Hippocampal formation (tissue), 2 donors: ENCODE results near the gene MRPL36.

ENCODE experiments used
- DNase-seq, 2 donors: peaks; one replicate each; lab custom pipeline; 2025; lab: John Stamatoyannopoulos, UW

Gene MRPL36

GRCh38 chr5:1749346-1750124 lies 50.1 kb downstream of the MRPL36 start:
- no peak for DNase-seq

GRCh38 chr5:1748845-1749244 lies 50.8 kb downstream of the MRPL36 start:
- DNase-seq: no peak
